HG03066 (cell line): ENCODE measurements around the gene GABRD.

Source experiments
- ATAC-seq: cut with Tn5 transposase; IDR thresholded peaks from one replicate; pipeline ENCODE4 v1.9.1; 2021; ENCODE audit warnings: low read depth; ENCODE audit not compliant: unreplicated experiment

The GABRD gene

DNA sequence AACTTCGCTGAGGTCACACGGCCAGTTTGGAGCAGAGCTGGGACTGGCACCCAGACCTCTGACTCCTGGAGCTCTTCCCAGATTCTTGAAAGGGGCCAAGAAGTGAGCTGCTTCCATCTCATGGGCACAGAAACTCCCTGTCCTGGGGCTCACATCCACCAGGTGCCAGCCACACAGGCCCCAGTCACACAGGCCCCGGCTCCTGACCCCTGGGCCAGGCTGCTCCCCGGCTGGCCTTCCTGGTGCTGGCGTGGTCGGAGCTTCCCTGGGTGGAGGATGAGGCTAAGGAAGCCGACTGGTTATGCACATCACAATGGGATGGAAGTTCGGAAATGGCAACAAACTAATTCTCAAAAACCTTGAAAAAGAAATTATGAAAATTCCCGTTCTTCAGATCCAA lies 3.0 kb upstream of the GABRD start:
- no peak for ATAC-seq

DNA sequence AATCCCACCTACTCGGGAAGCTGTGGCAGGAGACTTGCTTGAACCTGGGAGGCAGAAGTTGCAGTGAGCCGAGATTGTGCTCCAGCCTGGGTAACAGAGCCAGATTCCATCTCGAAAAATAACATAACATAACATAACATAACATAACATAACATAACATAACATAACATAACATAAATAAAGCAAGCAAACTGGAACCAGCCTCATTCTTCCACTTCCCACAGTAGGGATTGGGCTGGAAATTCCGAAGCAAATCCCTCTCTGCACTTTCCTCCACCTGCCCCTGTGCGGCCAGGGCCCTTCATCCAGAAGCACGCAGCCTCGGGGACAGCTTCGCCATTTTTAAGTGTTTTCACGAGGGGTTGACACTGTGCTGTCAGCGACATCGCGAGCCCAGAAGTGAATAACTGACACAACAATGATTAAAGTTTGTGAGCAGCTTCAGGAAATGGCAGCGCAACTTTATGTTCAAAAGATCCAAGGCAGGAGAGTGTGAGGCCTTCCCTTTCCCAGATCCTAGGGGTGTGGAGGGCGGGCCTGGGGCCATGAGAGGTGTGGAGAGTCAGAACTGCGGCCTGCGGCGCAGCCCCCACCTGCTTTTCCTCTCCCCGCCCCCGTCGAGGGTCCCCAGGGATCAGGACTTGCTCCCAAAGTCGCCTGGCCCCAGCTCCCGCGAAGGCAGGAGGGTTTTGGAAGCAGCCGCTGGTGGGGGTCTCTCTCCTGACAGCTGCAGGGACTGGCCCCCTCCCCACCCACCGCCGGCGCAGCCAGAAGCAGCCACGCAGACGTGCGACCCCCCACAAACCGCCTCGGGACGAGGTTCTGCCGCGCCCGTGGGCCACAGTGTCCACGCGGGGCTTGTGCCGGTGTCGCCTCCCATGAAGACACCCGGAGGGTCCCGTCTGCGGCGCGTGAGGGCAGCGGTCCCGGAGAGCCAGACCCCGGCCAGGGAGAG lies 651 bp upstream of the GABRD start:
- no peak for ATAC-seq

DNA sequence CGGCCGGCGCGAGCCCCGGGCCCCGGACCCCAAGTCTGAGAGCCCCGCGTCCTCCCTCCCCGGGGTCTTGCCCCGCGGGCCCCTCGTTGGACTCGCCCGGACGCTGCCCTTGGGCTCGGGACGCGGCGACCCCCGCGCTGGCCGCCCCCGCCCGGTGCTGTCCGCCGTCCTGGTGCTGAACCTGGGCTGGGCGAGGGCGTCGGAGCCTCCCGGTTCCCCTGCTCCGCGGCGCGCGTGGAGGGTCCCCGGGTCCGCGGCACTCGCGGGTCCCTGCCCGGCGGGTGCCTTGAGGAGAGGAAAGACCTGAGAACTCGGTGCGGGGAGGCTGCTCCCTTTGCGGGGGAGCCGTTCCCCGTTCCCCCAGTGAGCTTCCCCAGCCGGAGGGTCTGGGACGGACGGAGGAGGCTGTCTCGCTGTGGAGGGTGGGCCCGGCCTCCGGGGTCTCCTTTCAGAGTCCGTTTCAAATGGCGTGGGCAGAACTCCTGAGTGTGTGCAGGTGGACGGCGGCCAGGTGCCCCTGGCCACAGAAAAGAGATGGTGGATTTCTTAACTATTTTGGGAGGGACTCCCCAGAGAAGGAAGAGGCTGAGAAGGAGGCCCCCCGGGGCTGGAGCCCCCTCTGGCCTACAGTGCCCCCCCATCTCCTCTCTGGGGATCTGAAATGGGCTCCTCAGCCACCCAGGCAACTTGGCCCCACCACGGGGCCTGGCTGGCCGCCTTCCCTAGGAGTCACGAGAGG lies 595 bp downstream of the GABRD start:
- no peak for ATAC-seq

DNA sequence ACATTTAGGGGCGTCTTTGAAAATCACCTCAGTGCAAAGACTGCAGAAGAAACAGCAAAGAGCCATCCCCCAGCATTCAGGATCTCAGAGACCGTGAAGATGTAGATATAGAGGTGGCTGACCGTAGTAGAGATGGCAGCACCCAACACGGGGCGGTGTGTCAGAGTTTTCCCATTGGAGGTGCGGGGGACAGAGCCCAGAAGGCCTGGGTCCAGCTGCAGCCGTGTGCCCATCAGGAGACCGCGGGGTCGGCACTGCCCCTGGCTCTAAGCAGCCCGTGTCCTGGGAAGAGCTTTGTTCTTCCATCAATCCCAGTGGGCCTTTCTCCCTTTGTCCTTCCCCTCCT lies 1.1 kb downstream of the GABRD start:
- no peak for ATAC-seq

DNA sequence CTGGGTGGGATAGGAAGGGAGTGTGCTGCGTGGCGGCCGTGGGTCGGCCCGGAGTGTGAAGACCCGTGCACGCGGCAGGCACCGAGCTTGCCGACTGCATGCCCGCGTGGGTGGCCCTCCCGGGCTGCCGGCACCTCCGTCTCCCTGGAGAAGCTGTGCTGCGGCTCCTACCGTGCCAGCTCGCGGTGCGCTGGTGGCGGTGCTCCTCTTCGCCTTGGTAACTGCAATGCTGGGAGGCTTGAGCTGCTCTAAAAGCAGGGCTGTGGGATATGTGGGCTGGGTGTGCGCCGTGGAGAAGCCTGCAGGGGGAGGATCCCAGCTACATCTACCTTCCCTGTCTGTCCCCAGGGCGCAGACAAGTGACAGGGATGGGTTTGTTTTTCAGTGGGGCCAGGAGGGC lies 2.4 kb downstream of the GABRD start:
- ATAC-seq: no peak

DNA sequence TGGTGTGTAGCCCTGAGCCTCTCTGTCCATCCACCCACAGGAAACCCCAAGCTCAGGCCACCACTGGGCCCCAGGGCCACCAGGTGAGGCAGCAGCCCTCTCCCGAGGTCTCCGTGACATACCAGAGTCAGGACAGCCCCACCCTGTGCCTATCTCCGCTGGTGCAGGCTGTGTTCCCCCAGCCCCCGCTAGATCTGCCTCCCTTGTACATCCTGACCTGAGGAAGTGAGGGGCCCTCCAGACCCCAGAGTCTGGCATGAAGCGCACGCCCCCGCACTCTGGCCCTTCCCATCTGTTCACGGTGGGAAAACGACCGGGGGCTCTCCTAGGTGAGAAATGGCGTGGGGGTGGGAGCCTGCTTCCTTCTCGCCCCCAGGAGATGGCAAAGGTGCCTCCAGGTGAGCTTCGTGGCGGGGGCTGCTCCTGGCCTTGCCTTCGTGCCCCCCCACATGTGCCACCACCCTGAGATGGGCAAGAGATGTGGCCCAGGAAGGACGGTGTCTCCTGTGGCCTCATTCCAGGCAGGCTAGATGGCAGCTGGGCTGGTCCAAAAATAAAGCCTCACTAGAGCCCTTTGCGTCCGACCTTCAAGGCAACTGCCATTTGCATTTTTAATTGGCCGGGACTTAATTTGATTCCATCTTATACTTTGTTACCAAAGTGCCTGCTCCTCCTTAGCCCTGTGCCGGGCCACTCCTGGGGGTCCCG lies 3.1 kb downstream of the GABRD start:
- no peak for ATAC-seq

DNA sequence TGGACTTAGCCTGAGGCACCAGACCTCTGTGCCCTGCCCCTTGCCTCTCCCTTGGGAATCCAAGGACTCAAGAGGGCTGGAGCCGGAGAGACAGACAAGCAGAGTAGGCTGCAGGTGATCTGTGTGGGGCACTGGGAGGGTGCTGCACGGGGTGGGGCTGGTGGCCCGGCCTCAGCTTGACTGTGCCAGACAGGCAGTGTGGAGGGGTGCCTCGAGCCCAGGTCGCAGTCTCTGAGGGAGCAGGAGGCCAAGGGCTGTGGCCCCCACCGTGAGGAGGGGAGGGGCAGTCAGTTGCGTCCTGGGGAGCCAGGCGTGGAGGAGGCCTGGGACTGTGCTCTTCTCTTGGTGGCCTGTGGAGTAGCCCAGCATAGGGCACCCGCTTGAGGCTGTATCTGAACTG lies 4.0 kb downstream of the GABRD start:
- no peak for ATAC-seq

DNA sequence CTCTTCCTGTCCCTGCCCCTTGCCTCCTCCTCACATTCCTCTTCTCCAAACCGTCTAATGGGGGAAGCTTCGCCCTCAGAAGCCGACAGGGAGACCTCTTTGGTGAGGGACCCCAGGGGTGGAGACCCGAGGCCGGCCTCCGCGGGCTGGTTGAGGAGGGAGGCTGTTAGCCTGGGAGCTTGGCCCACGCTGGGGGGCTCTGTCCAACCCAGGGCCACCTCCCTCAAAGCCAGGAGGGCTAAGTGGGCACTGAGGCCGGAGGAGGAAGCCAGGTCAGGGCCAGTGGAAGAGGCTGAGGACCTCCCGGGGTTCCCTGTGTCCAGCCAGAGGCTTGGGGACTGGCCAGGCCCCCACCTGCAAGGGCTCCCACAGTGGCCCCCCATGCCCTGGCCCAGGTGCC lies 5.3 kb downstream of the GABRD start:
- ATAC-seq: no peak

DNA sequence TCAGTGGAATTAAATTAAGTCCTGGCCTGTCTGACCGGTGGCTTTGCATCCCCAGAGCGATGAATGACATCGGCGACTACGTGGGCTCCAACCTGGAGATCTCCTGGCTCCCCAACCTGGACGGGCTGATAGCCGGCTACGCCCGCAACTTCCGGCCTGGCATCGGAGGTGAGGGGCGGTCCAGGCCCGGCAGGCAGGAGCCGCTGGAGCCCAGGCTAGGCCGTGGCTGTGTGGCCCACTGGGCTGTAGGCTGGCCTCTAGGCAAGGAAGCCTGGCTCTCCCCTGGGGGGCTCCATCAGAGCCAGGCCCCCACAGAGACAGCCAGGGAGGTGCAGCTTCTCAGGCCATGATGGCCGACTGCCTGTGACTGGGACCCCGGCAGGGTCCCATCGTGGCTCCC lies 5.7 kb downstream of the GABRD start:
- ATAC-seq: no peak

DNA sequence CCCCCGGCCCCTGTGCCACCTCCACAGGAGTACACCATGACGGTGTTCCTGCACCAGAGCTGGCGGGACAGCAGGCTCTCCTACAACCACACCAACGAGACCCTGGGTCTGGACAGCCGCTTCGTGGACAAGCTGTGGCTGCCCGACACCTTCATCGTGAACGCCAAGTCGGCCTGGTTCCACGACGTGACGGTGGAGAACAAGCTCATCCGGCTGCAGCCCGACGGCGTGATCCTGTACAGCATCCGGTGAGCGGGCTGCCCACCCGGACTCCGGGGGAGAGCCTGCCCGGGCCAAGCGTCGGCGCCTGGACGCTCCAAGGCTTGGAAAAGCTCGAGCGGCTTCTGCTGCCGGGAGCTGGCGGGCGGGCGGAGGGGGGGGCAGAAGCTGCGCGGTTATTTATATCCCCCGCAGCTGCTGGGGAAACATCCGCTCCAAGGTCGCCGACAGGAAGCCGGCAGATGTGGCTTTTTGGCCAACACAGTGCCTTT lies 6.4 kb downstream of the GABRD start:
- ATAC-seq: no peak

DNA sequence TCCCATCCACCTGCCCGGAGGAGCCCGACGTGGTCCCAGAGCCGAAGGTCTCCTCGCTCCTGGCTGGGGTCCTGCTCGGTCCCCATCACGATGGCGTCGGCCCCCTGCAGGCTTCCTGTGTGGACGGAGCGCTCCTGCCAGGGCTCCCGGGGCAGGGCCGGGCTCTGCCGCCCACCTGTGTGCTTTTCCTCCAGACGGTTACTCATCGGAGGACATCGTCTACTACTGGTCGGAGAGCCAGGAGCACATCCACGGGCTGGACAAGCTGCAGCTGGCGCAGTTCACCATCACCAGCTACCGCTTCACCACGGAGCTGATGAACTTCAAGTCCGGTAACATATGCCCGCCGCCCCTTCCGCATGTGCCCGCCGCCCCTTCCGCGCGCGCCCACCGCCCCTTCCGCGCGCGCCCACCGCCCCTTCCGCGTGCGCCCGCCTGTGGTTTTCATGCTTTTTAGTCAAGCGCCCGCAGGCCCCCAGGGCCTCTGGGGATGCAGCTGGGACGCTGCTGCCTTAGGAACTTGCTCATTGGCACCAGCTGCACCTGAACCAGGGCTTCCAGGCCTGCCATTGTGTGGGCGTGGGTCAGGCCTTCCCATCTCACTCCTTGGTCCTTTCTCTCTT lies 8.9 kb downstream of the GABRD start:
- no peak for ATAC-seq

DNA sequence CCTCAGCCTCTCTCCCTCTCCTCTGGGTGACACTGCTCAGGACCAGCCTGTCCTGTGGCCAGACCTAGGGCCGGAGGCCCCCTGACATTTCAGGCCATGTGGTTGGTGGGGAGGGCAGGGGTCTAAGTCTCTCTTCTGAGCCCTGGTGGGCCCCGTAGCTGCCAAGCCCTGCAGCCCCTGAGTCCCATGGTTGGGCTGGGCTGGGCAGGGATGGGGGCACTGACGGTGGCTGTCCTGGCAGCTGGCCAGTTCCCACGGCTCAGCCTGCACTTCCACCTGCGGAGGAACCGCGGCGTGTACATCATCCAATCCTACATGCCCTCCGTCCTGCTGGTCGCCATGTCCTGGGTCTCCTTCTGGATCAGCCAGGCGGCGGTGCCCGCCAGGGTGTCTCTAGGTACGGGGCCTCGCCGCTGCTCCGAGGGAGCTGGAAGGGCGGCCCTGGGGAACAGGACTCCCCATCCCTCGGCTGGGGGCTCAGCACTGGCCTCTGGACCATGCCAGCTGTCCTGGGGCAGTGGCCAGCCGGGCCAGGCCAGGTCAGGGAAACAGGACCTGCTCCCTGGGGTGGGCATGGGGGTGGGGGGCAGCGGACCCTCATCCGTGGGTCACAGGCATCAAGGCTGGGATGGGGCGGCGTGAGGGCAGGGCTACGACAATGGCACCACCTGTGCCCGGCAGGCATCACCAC lies 9.9 kb downstream of the GABRD start:
- no peak for ATAC-seq

DNA sequence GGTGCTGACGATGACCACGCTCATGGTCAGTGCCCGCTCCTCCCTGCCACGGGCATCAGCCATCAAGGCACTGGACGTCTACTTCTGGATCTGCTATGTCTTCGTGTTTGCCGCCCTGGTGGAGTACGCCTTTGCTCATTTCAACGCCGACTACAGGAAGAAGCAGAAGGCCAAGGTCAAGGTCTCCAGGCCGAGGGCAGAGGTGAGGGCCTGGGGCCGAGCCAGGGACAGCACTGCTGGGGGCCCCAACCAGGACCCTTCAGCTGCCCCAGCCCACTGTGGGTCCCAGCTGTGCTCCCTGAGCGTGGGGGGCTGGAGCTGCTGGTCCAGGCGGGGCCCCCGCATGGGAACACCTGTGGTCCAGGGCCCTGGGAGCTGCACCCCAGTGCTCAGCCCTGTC lies 10.4 kb downstream of the GABRD start:
- no peak for ATAC-seq

DNA sequence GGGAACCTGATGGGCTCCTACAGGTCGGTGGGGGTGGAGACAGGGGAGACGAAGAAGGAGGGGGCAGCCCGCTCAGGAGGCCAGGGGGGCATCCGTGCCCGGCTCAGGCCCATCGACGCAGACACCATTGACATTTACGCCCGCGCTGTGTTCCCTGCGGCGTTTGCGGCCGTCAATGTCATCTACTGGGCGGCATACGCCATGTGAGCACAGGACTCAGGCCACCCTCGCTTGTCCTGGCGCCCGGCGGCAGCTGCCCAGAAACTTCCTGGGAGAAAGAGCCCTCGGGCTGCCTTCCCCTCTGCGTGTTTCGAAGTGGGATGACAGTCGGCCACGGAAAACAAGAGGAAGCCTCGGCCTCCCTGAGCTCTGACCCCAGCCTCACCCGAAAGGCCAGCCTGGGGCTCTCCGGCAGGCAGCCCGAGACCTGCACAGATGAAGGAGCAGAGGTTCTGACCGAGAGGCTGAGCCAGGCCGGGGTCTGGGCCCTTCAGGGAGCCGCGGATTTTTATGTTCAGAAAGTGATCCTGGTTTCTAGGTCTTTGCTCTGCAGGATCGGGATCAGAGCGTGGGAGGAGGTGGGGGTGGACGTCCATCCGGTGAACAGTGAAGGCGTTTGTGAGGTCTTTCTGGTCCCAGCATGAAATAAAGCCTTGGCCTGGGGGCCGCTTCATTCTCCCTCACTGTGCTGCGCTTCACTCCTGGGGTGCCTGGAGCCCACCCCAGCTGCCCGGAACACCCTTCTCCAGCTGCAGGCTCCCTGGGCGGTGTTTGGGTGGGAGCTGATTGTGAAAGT lies 11.1 kb downstream of the GABRD start:
- no peak for ATAC-seq

DNA sequence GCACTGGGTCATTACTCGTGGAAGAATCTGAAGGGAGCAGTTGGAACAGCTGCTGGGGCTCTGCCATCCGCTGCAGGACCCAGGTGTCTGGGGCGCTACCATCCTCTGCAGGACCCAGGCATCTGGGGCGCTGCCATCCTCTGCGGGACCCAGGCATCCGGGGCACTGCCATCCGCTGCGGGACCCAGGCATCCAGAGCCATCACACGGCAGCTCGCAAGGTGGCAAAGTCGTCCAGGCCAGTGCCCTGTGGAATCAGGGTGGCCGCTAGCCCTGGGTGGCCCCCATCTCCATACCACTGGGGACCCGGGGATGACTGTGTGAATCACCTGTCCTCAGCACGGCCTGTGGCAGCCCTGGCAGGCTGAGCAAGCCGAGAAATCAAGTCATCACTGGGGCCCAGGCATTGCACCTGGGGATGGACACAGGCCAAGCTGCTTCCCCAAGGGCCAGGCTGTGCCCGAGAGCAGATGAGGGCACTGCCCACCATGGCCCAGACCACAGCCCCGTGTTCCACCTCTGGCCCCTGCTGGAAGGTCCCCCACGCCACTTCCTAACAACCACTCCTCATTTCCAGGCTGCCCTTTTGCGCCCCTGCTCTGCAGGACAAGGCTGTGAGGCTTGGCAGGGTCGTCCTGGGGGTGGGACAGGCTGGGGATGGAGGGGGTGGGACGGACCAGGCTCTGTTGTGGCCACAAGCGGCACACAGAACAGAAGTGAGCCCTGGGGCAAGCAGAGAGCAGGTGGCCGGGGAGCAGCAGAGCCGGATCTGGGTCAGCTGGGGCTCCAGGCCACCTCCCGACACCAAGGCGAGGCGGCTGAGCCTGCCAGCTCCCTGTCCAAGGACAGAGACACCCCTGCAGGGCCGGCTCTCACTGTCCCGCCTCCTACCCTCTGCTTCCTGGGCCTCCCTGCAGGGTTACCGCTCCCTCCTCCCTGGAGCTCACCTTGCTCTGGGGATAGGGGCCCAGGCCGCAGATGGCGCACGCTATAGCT lies 12.7 kb downstream of the GABRD start:
- no peak for ATAC-seq

DNA sequence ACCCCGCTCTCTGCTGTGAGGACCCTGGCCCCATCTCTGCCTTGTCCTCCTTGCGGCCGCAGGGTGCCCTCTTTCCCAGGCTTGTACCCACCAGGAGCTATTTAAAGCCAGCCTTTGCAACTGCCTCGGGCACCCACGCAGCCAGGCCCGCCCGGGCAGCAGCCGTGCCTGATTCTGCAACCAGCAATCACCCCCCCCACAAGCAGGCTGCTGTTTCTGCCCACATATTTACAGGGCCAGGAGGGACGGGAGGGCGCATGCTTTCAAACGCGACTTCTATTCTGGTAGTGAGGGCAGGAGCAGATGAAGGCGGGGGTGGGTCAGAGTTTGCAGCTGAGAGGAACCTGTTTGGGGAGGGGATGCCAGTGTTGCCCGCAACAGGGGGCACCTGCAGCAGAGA lies 13.6 kb downstream of the GABRD start:
- ATAC-seq: no peak

DNA sequence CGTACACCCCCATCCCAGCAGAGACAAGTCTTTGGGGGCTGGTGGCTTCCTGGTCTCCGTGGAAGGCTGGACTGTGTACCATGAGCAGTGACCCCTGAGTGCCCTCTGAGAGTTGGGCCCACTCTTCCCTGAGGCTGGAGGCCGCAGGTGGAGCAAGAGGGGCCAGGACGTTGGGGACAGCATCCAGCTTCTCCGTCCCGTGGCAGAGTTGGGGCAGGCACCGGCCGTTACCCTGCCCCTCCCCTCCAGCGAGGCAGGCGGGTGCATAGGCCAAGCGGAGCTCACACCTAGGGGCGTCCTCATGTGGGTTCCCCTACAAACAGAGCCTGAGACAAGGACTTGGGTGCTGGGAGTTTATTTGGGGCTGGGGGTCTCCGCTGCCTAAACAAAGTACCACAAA lies 14.0 kb downstream of the GABRD start:
- no peak for ATAC-seq

DNA sequence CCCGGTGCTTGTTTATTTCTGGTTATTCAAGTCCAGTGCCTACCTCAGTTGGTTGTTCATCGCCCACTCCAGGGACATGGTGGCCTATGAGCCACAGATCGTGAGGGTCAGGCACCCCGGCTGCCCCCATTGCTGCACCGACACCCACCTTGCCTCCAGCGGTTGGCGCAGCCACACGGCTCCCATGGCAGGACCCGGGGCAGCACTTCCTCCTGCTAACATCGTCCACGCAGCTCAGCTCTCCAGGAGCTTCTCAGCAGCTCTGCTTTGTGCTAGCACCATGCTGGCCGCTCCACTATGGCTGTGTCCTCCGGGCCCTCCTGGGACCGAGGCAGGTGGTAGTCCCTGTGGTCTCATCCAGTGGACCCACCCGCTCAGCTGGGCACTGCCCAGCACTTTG lies 17.1 kb downstream of the GABRD start:
- ATAC-seq: no peak
